WERI-Rb-1 (cell line): Measurements from ENCODE around the gene EDDM13.

Experiments
- DNase-seq: peaks from one replicate; pipeline ENCODE4 v3.0.0-alpha.2; 2020
- H3K27ac ChIP-seq: fragments of 250-450 bp; sonication (Bioruptor Pico); 2 replicates; pipeline ENCODE4 v1.5.1; 2020; ENCODE audit warnings: mild to moderate bottlenecking, moderate library complexity
- H3K27me3 ChIP-seq: fragments of 250-450 bp; sonication (Bioruptor Pico); 2 replicates; pipeline ENCODE4 v1.5.1; 2021; ENCODE audit warnings: mild to moderate bottlenecking, low read depth, moderate library complexity; ENCODE audit not compliant: insufficient read depth, severe bottlenecking
- H3K36me3 ChIP-seq: fragments of 250-450 bp; sonication (Bioruptor Pico); 2 replicates; pipeline ENCODE4 v1.5.1; 2020; ENCODE audit warnings: mild to moderate bottlenecking, moderate library complexity
- H3K4me3 ChIP-seq: 2 replicates; pipeline ENCODE4 v1.5.1; 2011; ENCODE audit warnings: low read depth, mild to moderate bottlenecking, control low read depth, low read length
- H3K9me3 ChIP-seq: fragments of 250-450 bp; sonication (Bioruptor Pico); 2 replicates; pipeline ENCODE4 v1.5.1; 2021; ENCODE audit warnings: mild to moderate bottlenecking, moderate library complexity; ENCODE audit not compliant: severe bottlenecking
- TF ChIP-seq, protein P1 (sequence below): IDR thresholded peaks from 2 replicates; pipeline ENCODE4 v1.5.1; 2011; ENCODE audit warnings: low read depth, mild to moderate bottlenecking, control low read depth, inconsistent platforms, low read length

The EDDM13 gene

DNA sequence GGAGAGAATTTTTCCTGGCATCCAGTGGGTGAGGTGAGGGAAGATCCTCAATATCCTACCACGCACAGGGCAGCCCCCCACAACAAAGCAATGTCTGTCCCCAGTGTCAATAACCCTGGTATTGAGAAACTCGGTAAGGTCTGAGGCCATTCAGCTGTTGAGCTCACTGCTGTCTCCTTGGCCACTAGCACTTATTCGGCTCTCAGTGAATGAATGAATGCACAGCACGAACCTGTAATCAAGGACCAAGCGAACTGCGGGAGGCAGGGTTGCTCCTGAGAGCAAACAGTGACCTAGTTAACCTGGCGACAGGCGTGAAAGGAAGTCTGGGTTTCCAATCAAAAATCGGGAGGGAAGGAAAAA lies 41.5 kb downstream of the EDDM13 start:
- Histone ChIP-seq H3K27ac (peak overlapping the region; percentile 94), H3K36me3 (no peaks in the 10 kb centered on the region), H3K9me3 (no peaks in the 10 kb centered on the region), H3K4me3 (peak overlapping the region; percentile 68), H3K27me3 (no peaks in the 10 kb centered on the region)
- DNase-seq = peak; percentile 12
- TF ChIP-seq, protein P1, sequence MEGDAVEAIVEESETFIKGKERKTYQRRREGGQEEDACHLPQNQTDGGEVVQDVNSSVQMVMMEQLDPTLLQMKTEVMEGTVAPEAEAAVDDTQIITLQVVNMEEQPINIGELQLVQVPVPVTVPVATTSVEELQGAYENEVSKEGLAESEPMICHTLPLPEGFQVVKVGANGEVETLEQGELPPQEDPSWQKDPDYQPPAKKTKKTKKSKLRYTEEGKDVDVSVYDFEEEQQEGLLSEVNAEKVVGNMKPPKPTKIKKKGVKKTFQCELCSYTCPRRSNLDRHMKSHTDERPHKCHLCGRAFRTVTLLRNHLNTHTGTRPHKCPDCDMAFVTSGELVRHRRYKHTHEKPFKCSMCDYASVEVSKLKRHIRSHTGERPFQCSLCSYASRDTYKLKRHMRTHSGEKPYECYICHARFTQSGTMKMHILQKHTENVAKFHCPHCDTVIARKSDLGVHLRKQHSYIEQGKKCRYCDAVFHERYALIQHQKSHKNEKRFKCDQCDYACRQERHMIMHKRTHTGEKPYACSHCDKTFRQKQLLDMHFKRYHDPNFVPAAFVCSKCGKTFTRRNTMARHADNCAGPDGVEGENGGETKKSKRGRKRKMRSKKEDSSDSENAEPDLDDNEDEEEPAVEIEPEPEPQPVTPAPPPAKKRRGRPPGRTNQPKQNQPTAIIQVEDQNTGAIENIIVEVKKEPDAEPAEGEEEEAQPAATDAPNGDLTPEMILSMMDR = no peak

DNA sequence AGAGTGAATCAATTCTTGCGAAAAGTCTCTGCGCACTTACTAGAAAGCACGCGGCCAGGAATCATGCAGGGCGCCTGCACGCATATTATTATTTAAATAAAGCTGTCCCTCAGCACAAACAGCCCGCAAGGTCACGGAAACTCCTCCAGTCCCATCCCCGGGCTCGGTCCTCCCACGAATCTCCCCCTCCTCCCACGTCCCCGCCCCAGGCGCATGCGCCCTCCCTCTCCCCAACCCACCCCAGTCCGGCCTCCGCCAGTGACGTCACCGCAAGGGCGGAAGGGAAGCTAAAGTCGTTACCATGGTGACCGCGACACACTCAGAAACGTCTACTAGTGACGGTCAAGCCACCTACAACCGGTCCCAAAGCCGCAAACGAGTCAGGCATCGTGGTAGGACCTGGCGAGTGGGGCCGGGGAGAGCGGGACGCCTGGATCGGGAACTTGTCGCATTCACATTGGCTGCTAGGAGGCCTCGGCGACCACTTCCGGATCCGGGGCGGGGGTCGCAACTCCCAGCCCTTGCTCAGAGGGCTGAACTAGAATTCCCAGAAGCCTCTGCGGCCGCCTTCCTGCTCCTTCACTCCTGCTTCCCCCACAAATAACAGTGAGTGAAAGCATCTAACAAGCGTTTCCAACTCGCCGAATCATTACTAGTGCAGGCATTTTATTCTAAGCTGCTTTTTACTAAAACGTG lies 42.0 kb downstream of the EDDM13 start, which contains the start of gene ZSCAN5A:
Gene ZSCAN5A (minus strand): TSS at position 459 of the 696 bp plus-strand sequence. CDS start 89,793 bp downstream, outside the sequence.
- TF ChIP-seq, protein P1 = no peak
- no peaks in the 10 kb centered on the region for H3K9me3 ChIP-seq
- H3K4me3 ChIP-seq = peak within 1 kb of the TSS; percentile 68
- H3K27me3 ChIP-seq = no peaks in the 10 kb centered on the region
- no peaks in the 10 kb centered on the region for H3K36me3 ChIP-seq
- peak; percentile 96 for DNase-seq
- H3K27ac ChIP-seq = peak within 1 kb of the TSS; percentile 94

DNA sequence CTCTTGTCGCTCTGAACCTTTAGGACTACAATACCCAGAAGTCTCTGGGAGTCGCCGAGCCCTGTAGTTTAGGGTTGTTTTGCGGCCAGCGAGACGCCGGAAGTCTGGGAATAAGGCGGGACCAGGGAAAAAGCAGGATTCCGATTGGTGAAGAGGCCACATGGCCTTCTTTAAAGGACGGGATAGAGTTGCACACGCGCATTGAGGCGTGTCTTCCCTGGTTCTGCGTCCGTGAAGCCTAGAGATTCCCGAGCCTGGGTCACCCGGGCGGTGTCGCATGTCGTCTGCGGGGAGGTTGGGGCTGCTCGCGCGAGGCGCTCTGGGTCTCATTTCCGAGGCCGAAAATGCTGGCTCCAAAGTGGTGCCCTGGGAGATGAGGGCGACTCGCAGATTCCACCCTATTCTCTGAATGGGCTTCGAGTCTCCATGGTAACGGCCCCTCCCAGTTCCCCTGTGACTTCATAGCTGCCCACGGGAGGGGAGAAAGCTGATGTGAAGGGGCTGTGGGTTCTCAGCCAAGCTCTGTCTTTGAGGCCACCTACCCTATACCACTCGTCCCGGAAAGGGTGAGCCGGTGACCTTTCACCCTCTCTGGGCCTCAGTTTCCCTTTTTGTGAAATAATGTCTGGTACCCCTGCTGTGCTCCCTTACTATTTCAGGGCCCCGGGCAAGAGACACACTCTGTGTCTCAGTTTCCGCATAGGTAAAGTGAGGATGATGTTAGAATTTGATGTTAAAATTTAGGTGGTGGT lies 42.7 kb downstream of the EDDM13 start:
- TF ChIP-seq, protein P1 = no peak
- peak overlapping the region; percentile 68 for H3K4me3 ChIP-seq
- DNase-seq = peak; percentile 96
- H3K27ac ChIP-seq = peak overlapping the region; percentile 94
- no peaks in the 10 kb centered on the region for H3K36me3 ChIP-seq
- no peaks in the 10 kb centered on the region for H3K27me3 ChIP-seq
- H3K9me3 ChIP-seq = no peaks in the 10 kb centered on the region

DNA sequence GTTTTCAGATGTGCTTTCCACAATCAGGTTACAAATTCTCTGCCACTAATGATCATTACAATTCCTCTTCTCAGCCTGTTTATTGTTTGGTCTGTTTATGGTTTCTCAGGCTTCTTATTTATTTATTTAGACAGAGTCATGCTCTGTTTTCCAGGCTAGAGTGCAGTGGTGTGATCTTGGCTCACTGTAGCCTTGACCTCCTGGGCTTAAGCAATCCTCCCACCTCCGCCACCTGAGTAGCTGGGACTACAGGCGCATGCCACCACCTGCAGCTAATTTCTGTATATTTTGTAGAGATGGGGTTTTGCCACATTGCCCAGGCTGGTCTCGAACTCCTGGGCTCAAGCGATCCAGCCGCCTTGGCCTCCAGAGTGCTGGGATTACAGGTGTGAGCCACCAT lies 44.2 kb downstream of the EDDM13 start:
- no peaks in the 10 kb centered on the region for H3K9me3 ChIP-seq
- no peaks in the 10 kb centered on the region for H3K36me3 ChIP-seq
- no peak for DNase-seq
- H3K27me3 ChIP-seq = no peaks in the 10 kb centered on the region
- TF ChIP-seq, protein P1 = no peak
- H3K4me3 ChIP-seq = no peak overlapping the region
- no peak overlapping the region for H3K27ac ChIP-seq

DNA sequence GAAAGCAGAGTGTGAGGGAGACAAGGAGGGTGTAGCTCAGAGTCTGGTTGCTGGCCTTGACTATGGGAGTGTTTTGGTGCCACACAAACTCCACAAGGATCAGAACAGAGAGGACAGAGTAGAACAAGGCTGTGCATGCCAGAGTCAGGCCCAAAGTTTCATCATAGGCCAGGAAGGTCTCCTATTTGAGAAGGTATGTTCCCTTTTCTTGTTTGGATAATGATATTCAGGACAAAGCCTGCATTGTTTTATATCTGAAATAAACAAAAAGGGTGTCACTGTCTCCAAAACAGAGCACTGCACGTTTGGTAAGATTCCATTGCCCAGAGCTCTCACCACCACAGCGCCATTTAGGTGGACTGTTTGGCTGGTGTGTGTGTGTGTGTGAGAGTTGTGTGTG lies 45.2 kb downstream of the EDDM13 start:
- H3K9me3 ChIP-seq = no peaks in the 10 kb centered on the region
- H3K27ac ChIP-seq = no peak overlapping the region
- DNase-seq = no peak
- H3K27me3 ChIP-seq = no peaks in the 10 kb centered on the region
- no peaks in the 10 kb centered on the region for H3K36me3 ChIP-seq
- TF ChIP-seq, protein P1 = no peak
- H3K4me3 ChIP-seq = no peak overlapping the region
